Hippocampal formation (tissue), 2 donors: ENCODE measurements around the gene ZBTB32.

Experiments used
- DNase-seq, 2 donors: peaks; one replicate each; lab custom pipeline; 2025; lab: John Stamatoyannopoulos, UW

Gene ZBTB32

GRCh38 chr19:35738021-35738886 is 33.9 kb downstream of the ZBTB32 start:
- DNase-seq: no peak

DNA sequence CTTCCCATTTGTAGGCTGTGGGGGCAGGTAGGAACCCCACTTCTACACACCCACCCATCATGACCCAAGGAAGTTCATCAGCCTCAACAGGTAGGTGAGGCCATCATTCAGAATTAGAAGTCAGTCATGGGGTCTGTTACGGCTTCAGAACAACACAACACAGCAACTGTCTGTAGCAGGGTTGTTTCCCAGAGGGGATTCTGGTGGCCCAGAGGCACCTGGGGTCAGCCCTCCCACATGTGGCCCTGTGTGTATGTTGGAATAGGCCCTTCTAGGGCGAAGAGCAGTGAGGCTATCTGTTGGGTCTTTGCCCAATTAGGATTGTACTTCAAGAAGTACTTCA is 34.5 kb downstream of the ZBTB32 start:
- no peak for DNase-seq

- no peak for DNase-seq
Measured at GRCh38 chr19:35739275-35740107, 35.1 kb downstream of the ZBTB32 start.

DNA sequence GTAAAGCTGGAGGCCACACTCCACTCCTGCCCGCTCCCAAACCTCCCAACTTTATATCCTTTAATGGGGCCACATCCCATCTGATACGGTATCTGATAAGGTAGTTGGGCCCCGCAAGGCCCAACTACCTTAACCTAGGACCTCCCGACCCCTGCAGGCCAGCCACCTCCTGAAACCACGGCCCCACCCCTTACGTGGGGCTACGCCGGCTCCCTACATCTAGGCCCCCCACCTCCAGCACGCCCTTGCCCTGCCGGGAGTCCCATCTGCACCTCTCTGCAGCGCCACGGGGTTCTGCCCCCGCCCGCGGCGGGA is 35.7 kb downstream of the ZBTB32 start:
- DNase-seq: no peak

DNA sequence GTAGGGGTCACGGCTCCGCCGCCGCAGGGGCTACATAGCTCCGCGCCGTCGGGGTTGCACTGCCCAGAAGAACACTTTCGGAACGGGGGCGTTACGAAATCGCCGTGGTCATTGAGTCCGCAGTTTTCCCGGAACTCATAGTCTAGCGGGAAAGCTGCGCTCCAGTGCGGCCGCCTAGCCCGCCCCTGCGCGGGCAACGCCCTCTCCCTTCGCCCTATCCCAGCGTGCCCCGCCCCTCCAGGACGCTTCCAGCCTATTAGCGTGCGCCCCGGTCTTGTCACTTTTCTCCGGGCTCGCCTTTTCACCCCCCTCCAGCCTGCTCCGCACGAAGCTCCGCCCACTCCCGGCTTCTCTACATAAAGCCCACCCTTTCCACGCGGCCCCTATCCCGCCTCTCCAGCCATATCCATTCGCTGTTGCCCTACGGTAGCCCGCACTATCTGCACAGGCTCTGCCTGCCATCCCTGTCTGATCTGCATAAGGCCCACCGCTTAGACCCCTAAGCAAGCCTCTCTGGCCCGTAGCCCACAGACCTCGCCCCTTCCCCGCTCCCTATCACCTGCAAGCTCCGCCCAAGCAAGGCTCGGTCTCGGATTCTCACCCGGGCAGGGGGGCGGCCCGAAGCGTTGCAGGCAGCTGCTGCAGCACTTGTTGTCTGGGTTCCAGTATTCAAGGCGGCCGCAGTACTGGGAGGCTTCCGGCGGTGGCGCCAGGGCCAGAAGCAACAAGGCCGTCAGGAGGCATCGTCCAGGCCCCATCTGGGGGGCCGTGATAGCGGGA is 36.3 kb downstream of the ZBTB32 start:
- peak; percentile 97 to 98 for DNase-seq

DNA sequence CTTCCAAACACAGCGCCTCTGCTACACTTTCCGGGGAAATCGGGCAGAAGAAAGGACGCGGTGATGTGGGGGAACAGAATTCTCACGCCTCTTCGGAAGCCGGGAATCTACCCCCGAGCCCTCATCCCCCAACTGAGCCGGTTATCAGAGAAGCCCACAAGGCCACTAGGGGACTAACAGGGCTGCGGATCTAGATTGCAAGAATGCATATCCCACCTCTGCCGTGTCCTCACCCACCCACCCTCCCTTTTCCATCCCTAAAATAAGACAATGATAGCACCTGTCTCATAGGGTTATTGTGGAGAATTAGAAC is 36.8 kb downstream of the ZBTB32 start:
- DNase-seq: no peak

DNA sequence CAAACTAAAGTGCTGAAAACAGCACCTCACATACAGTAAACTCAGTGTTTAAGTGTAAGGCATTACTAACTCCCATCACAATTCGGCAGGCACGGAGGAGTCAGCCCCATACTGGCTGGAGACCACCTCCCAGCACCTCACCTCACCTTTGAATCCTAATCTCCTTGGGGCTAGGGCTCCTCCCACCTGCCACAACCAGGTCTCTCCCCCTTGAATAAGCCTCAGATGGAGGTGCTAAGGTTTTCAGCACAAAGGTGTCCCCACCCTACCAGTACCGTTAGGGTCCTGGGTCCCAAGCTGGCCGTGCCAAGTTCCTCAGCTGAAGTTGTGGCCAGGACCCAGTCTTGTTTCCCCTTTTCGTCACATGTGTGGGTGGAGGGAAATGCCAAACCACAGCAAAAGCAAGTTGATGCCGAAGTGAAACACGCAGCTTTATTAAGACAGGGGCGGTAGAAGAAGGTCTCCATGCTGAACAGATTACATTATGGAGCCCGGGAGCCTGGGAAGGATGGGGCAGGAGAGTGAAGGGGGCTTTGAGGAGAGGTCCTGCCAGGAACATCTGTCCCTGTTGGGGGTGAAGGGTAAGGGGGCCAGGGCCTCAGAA is 37.9 kb downstream of the ZBTB32 start, which contains the start of gene IGFLR1:
TSS of gene IGFLR1 (minus strand) at position 332 of the 604 bp plus-strand sequence. CDS start 1,272 bp downstream, outside the sequence.
- peak in 1 of 2 donors; percentile 31 for DNase-seq

DNA sequence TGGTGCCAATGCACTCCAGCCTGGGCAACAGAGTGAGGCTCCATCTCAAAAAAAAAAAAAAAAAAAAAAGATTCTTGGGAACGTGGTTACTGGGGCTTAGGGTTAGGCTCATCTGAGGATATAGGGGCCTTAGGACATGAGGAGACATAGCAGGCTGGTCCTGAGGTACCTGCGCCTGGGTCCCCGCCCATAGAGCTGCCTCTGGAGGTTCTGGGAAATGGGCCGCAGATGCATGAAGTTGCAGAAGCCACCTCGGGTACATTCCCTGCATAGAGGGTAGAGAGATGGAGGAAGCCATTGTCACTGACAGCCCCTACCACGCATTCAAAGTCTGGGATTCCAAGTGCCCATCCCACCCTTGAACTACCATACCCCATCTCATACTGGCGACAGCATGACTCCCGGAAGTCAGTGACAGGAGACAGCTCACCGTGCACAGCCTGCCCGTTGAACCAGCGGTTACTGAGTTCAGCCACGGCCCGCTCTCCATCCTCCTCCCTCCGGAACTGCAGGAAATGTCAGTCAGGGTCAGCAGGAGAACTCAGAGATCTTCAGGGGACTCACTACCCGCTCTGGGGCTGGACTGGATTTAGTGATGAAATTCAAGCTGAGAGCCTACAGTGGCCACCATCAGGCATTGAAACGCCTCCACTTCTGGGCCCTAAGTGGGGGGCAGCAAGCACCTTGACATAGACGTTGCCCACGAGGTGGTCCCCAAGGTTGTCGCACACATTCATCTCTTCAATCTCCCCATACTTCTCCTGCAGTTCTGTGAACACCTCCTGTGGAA is 39.5 kb downstream of the ZBTB32 start:
- no peak for DNase-seq

DNA sequence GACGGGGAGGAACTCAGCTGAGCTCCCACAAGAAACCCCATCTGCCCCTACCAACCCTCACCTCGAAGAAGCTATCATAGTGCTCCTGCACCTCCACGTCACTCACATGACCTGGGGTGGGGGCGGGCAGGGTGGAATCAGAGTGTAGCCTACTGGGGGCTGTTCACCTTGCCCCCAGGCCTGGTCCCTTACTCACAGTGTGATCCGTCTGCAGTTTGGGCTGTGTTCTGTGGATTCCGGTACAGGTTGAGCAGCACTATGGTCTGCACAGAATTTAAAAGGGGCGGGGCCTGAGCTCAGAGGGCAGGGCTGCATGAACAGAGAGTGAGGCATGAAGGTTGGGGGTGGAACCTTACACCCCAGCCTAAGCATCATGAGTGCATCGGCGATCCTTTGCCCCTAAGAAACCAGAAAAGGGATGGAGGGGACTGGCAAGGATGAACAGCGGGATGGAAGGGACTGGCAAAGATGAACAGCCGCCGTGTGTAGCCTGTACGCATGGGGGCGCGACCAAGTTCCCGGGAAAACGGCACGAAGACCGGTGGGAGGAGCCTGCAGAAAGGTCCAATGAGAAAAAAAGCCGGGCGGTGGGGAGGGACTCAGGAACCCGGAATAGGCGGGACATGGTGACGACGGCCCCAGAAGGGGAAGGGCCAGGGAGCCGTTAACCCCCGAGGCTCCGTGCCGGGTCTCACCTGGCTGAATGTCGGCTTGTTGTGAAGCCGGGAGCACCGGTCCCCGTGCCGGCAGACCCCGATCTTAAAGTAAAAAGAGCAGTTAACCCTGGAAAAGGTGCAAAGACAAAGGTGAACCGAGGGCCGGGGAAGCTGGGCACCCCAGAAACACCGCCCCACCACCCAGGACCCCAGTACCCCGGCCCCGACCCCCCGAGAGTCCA is 40.3 kb downstream of the ZBTB32 start:
- peak; percentile 88 to 90 for DNase-seq

GRCh38 chr19:35745328-35746086 is 41.1 kb downstream of the ZBTB32 start, which contains the start of the genes PSENEN and U2AF1L4:
PSENEN (plus strand) TSS chr19:35745651; CDS start chr19:35745931, 280 bp downstream.
U2AF1L4 (minus strand) TSS chr19:35745418; CDS start chr19:35745391, 27 bp downstream.
- peak; percentile 98 to 99 for DNase-seq

DNA sequence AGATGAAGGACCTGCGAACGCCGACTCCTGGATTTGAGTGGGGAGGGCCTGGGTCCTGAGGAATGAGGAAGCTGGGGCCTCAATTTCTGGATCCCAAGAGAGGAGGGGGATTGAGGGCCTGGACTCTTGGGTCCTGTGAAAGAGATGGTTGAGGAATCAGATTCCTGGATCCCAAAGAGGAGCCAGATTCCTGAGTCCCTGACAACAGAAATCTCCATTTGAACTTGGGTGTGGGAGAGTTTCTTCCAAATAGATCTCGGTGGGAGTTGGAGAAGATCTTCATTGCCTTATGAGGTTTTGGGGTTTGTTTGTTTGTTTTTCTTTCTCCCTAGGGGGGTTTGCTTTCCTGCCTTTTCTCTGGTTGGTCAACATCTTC is 41.7 kb downstream of the ZBTB32 start:
- DNase-seq: no peak

- DNase-seq: no peak
Measured at GRCh38 chr19:35746531-35746930, 42.2 kb downstream of the ZBTB32 start.

DNA sequence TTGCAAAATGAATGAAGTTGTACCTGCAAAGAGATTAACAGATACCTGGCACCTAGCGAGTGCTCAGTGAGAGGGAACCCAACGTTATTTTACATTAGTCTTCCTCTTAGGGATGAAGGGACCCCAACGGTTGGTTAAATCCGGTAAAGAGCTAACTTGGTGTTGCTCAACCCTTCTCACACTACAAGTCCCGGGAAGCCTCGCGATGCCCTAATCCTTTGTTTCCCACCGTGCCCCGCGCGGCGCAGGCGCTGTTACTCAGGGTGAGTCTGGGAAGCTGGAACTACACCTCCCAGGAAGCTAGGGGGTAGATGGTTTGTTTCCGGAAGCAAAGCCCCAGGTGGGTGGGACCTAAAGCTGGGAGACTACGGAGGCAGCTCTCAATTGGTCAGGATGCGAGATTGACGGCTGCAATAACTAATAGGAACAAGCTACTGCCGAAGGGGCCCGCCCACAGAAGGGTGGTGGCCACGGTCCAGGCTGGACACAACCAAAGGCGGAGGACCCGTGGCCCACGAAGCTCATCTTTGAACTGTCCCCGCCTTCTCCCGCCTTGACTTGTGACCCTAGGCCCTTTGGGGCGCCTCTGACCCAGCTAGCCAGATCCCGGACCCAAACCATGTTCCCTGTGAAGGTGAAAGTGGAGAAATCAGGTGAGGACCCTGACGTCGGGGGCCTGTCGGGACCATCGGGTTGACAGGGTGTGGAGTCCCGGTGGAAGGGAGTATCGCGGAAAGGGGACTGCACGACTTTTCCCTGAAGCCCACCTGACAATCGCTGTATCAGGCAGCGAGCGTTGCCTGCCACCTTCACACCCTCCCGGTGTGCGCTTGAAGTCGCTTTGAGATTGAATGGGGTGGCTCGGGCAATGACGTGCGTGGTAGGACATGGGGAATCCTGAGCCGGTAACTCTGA is 44.0 kb downstream of the ZBTB32 start, which contains the start of gene LIN37:
TSS of gene LIN37 (plus strand) at position 471 of the 915 bp plus-strand sequence. CDS start at position 620, 149 bp downstream.
- DNase-seq: peak; percentile 100

GRCh38 chr19:35750167-35750566 is 45.8 kb downstream of the ZBTB32 start:
- no peak for DNase-seq

DNA sequence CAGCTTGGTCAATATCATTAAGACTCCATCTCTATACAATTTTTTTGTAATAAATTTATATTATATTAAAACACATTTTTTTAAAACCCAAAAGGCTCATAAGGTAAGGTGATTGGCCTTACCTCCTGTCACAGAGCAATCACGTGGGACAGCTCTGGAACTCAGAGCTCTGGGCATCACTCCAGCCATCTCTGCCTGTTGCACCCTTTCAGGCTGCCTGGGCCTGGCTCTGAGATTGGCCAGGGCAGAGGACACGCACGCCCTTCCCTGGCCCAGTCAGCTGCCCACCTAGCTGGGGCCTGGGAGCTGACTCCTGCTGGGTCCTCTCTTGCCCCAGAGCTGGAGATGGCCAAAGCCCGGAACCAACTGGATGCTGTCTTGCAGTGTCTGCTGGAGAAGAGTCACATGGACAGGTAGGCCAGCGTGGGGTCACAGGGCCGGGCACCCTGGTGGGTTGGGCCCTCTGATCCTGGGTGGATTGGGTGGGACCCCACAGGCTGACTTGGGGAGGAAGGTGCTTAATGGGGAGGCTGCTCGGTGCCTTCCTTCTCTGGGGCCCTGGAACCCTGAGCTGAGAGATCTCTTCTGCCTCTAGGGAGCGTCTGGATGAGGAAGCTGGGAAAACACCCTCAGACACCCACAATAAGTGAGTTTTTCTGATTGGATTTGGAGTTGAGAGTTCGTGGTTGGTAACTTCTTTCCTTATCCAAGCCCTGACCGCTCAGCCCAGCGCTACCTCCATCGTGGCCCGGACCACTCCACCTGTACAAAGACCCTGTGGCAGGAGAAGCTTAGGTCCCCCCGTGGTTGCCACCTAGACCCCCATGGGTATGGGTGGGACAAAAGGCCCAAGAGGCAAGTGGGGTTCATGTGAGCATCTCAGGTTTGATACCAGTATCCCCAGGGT is 47.7 kb downstream of the ZBTB32 start:
- no peak for DNase-seq

DNA sequence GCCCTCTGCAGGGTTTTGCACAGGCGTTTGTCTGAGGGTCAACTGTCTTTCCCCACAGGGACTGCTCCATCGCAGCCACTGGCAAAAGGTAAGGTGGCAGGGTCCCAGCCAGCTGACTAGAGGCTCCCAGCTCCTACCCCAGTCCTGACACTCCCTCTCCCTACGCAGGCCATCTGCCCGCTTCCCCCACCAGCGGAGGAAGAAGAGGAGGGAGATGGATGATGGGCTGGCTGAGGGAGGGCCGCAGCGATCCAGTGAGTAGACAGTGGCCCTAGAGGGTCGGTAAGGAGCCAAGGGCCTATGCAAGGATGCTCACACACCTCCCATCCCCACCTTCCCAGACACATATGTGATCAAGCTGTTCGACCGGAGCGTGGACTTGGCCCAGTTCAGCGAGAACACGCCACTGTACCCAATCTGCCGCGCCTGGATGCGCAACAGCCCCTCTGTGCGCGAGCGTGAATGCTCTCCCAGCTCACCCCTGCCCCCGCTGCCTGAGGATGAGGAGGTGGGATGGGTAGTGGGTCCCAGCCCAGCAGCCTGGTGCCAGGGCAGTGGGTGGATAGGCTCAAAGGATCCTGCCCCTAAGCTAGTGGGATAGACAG is 48.5 kb downstream of the ZBTB32 start:
- DNase-seq: no peak
